HG03108 (cell line): ENCODE measurements around the gene ZMIZ1.

Experiments
- ATAC-seq: cut with Tn5 transposase; IDR thresholded peaks from one replicate; pipeline ENCODE4 v1.9.1; 2021; ENCODE audit warnings: moderate library complexity; ENCODE audit not compliant: unreplicated experiment

The ZMIZ1 gene

GRCh38 chr10:79193694-79194382 lies 125.1 kb downstream of the ZMIZ1 start:
- ATAC-seq: no peak

- peak; percentile 75 for ATAC-seq
Measured at GRCh38 chr10:79195091-79195923, 126.5 kb downstream of the ZMIZ1 start.

GRCh38 chr10:79196470-79197461 lies 128.0 kb downstream of the ZMIZ1 start:
- no peak for ATAC-seq

- ATAC-seq: no peak
Measured at GRCh38 chr10:79197558-79197957, 128.8 kb downstream of the ZMIZ1 start.

- no peak for ATAC-seq
Measured at GRCh38 chr10:79200346-79200745, 131.6 kb downstream of the ZMIZ1 start.

GRCh38 chr10:79201706-79202105 lies 132.9 kb downstream of the ZMIZ1 start:
- no peak for ATAC-seq

- ATAC-seq: peak; percentile 56
Measured at GRCh38 chr10:79202188-79203013, 133.6 kb downstream of the ZMIZ1 start.

GRCh38 chr10:79203014-79203644 lies 134.4 kb downstream of the ZMIZ1 start:
- no peak for ATAC-seq

GRCh38 chr10:79203833-79204232 lies 135.1 kb downstream of the ZMIZ1 start:
- ATAC-seq: no peak

- ATAC-seq: no peak
Measured at GRCh38 chr10:79206300-79207095, 137.7 kb downstream of the ZMIZ1 start.

GRCh38 chr10:79207096-79207357 lies 138.3 kb downstream of the ZMIZ1 start:
- no peak for ATAC-seq

- no peak for ATAC-seq
Measured at GRCh38 chr10:79207726-79208125, 139.0 kb downstream of the ZMIZ1 start.

- no peak for ATAC-seq
Measured at GRCh38 chr10:79208251-79208983, 139.7 kb downstream of the ZMIZ1 start.

GRCh38 chr10:79209340-79209739 lies 140.6 kb downstream of the ZMIZ1 start:
- no peak for ATAC-seq

- ATAC-seq: no peak
Measured at GRCh38 chr10:79209831-79210230, 141.1 kb downstream of the ZMIZ1 start.

- no peak for ATAC-seq
Measured at GRCh38 chr10:79210672-79211071, 141.9 kb downstream of the ZMIZ1 start.

- no peak for ATAC-seq
Measured at GRCh38 chr10:79211616-79212015, 142.8 kb downstream of the ZMIZ1 start.

GRCh38 chr10:79215531-79215930 lies 146.8 kb downstream of the ZMIZ1 start:
- ATAC-seq: no peak
